Measurements from ENCODE around the gene STIP1. TPM values are rescaled to one million over a fixed set of nuclear protein-coding genes. Genes with fewer than 3 reads are reported as not detected.

The STIP1 gene
- total RNA-seq, 1 donor from 2014 or later: 97.4 TPM

- TF ChIP-seq, protein P1, sequence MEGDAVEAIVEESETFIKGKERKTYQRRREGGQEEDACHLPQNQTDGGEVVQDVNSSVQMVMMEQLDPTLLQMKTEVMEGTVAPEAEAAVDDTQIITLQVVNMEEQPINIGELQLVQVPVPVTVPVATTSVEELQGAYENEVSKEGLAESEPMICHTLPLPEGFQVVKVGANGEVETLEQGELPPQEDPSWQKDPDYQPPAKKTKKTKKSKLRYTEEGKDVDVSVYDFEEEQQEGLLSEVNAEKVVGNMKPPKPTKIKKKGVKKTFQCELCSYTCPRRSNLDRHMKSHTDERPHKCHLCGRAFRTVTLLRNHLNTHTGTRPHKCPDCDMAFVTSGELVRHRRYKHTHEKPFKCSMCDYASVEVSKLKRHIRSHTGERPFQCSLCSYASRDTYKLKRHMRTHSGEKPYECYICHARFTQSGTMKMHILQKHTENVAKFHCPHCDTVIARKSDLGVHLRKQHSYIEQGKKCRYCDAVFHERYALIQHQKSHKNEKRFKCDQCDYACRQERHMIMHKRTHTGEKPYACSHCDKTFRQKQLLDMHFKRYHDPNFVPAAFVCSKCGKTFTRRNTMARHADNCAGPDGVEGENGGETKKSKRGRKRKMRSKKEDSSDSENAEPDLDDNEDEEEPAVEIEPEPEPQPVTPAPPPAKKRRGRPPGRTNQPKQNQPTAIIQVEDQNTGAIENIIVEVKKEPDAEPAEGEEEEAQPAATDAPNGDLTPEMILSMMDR (IDR thresholded peaks at IDR 0.05; ENCODE audit: borderline replicate concordance): no peak
- intact Hi-C loops (cut with micrococcal nuclease): no loop called here
- Histone ChIP-seq H3K4me1 (peaks cover 8% of the 10 kb centered on the region), H3K27me3 (ENCODE audit: low read depth) (no peaks in the 10 kb centered on the region), H3K36me3 (peaks cover 99% of the 10 kb centered on the region), H3K4me3 (no peak overlapping the region), H3K27ac (replicated peaks) (no peak overlapping the region), H3K9me3 (replicated peaks) (no peaks in the 10 kb centered on the region)
- no peak for DNase-seq
Measured at GRCh38 chr11:64198511-64198910, 12.5 kb downstream of the STIP1 start.

DNA sequence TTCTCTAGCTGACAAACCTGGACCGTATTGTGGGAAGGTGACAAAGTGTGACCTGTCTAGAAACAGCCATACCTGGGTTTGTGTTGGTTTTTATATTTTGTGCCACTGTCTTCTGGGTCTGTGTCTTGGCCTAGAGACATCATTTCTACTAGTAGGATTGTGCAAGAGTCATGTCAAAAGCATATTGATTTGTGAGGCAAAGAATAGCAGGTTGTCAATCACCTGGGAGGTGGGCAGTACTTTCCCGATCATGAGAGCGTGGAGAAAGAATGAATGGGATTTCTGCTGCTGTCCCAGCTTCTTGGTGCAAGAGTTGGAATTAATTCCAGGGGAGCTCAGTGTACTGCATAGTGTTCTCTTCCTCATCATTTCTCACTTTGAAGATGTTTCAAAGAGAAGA lies 15.6 kb downstream of the STIP1 start:
- intact Hi-C loops (cut with micrococcal nuclease): no loop called here
- H3K27ac ChIP-seq (replicated peaks): no peak overlapping the region
- no peaks in the 10 kb centered on the region for H3K27me3 ChIP-seq (ENCODE audit: low read depth)
- H3K9me3 ChIP-seq (replicated peaks): no peaks in the 10 kb centered on the region
- TF ChIP-seq, protein P1 (IDR thresholded peaks at IDR 0.05; ENCODE audit: borderline replicate concordance): no peak
- peaks cover 98% of the 10 kb centered on the region for H3K36me3 ChIP-seq
- H3K4me1 ChIP-seq: peaks cover 33% of the 10 kb centered on the region
- DNase-seq: no peak
- H3K4me3 ChIP-seq: no peak overlapping the region

DNA sequence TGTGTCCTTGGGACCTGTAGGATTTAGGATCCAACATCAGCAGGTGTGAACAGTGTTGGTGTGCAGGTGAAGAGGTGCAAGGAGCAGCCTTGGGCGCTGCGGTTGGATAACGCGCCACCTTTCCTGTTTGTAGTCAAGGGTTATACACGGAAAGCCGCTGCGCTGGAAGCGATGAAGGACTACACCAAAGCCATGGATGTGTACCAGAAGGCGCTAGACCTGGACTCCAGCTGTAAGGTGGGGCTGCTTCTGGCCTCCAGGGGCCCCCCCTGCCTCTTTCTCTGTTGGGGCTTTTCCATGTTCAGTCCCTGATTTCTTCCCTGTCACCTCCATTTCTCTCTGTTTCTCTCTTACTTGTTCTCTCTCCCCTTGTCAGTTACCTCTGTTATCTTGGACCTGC lies 17.0 kb downstream of the STIP1 start:
- intact Hi-C loops (cut with micrococcal nuclease): no loop called here
- Histone ChIP-seq H3K27ac (replicated peaks) (peak overlapping the region; percentile 34), H3K36me3 (peaks cover 85% of the 10 kb centered on the region), H3K9me3 (replicated peaks) (no peaks in the 10 kb centered on the region), H3K27me3 (ENCODE audit: low read depth) (no peaks in the 10 kb centered on the region), H3K4me1 (peaks cover 47% of the 10 kb centered on the region), H3K4me3 (no peak overlapping the region)
- TF ChIP-seq, protein P1 (IDR thresholded peaks at IDR 0.05; ENCODE audit: borderline replicate concordance): no peak
- DNase-seq: no peak

- DNase-seq: no peak
- Histone ChIP-seq H3K9me3 (replicated peaks) (no peaks in the 10 kb centered on the region), H3K27ac (replicated peaks) (no peak overlapping the region), H3K27me3 (ENCODE audit: low read depth) (no peaks in the 10 kb centered on the region), H3K4me3 (no peak overlapping the region), H3K36me3 (peaks cover 79% of the 10 kb centered on the region), H3K4me1 (peaks cover 53% of the 10 kb centered on the region)
- intact Hi-C loops (cut with micrococcal nuclease): no loop called here
- TF ChIP-seq, protein P1 (IDR thresholded peaks at IDR 0.05; ENCODE audit: borderline replicate concordance): no peak
Measured at GRCh38 chr11:64203421-64204079, 17.6 kb downstream of the STIP1 start.

DNA sequence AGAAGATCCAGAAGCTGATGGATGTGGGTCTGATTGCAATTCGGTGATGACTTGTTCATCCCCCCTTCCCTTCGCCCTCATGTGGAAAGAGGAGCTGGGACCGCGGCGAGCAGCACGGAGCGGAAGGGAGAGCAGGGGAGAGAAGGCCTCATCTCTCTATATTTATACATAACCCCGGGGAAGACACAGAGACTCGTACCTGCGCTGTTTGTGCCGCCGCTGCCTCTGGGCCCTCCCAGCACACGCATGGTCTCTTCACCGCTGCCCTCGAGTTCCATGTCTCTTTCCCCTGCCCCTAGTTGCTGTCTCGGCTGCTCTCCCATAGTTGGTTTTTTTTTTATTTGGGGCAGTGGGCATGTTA lies 18.1 kb downstream of the STIP1 start:
- no peaks in the 10 kb centered on the region for H3K27me3 ChIP-seq (ENCODE audit: low read depth)
- no peak overlapping the region for H3K4me3 ChIP-seq
- intact Hi-C loops (cut with micrococcal nuclease): no loop called here
- H3K9me3 ChIP-seq (replicated peaks): no peaks in the 10 kb centered on the region
- H3K4me1 ChIP-seq: peaks cover 55% of the 10 kb centered on the region
- peaks cover 74% of the 10 kb centered on the region for H3K36me3 ChIP-seq
- H3K27ac ChIP-seq (replicated peaks): no peak overlapping the region
- TF ChIP-seq, protein P1 (IDR thresholded peaks at IDR 0.05; ENCODE audit: borderline replicate concordance): no peak
- DNase-seq: no peak
